ENCODE data around the gene SLC16A10. TPM values are rescaled to one million over a fixed set of nuclear protein-coding genes. Genes with fewer than 3 reads are reported as not detected.

Gene SLC16A10
- total and polyA plus RNA-seq, 2 of the 13 experiments (the other 11 are each of a cell fraction or from before 2014, with no cell fraction given) = 8.2 to 20.1 TPM

GRCh38 chr6:111105578-111105977 lies 18.3 kb downstream of the SLC16A10 start (continued):
- 0 out of 2 replicates have a peak, but pooled peaks have one; percentile 54 for TF ChIP-seq HMGXB3 (CRISPR knock-in tag; IDR thresholded peaks at IDR 0.05; ENCODE audit: borderline replicate concordance)
- peak; percentile 54 for TF ChIP-seq TFDP2 (CRISPR knock-in tag; IDR thresholded peaks at IDR 0.05)
- TF ChIP-seq ZBTB33 (CRISPR knock-in tag; IDR thresholded peaks at IDR 0.05) = peak; percentile 80
- TF ChIP-seq ARNTL (CRISPR knock-in tag; IDR thresholded peaks at IDR 0.05) = peak; percentile 79
- TF ChIP-seq JUN (CRISPR knock-in tag; IDR thresholded peaks at IDR 0.05) = peak; percentile 44; the same call in 1 of the 2 replicates
- no peak for TF ChIP-seq MLLT10 (CRISPR knock-in tag; IDR thresholded peaks at IDR 0.05)
- peak; percentile 66; the same call in 1 of the 2 replicates for TF ChIP-seq LCORL (IDR thresholded peaks at IDR 0.05)
- 0 out of 2 replicates have a peak, but pooled peaks have one; percentile 69 for TF ChIP-seq LCORL (CRISPR knock-in tag; IDR thresholded peaks at IDR 0.05)
- peak; percentile 76; the same call in 1 of the 2 replicates for TF ChIP-seq ZHX1 (CRISPR knock-in tag; IDR thresholded peaks at IDR 0.05; ENCODE audit: low read depth)
- TF ChIP-seq ZBTB7B (CRISPR knock-in tag; IDR thresholded peaks at IDR 0.05) = peak; percentile 65; the same call in 1 of the 2 replicates
- peak; percentile 40; the same call in 1 of the 2 replicates for TF ChIP-seq RAD21 (CRISPR knock-in tag; IDR thresholded peaks at IDR 0.05)
- TF ChIP-seq ZSCAN21 (CRISPR knock-in tag; IDR thresholded peaks at IDR 0.05; ENCODE audit: borderline replicate concordance) = peak; percentile 91
- peak; percentile 59; the same call in 1 of the 2 replicates for TF ChIP-seq CREM (IDR thresholded peaks at IDR 0.05)
- no peak for TF ChIP-seq CREM (CRISPR knock-in tag; IDR thresholded peaks at IDR 0.05)
- peak; percentile 95 for TF ChIP-seq FOXO1 (CRISPR knock-in tag; IDR thresholded peaks at IDR 0.05)
- peak; percentile 96 for TF ChIP-seq FOXA3 (CRISPR knock-in tag; IDR thresholded peaks at IDR 0.05)
- TF ChIP-seq MYNN (CRISPR knock-in tag; IDR thresholded peaks at IDR 0.05; ENCODE audit: low read depth) = no peak
- TF ChIP-seq TBL1XR1 (IDR thresholded peaks at IDR 0.05; ENCODE audit: borderline replicate concordance, low read length, partially characterized antibody) = peak; percentile 83
- TF ChIP-seq ERF (CRISPR knock-in tag; IDR thresholded peaks at IDR 0.05) = peak; percentile 86; the same call in 1 of the 2 replicates
- TF ChIP-seq ZNF83 (CRISPR knock-in tag; IDR thresholded peaks at IDR 0.05; ENCODE audit: borderline replicate concordance) = no peak
- no peak for TF ChIP-seq SP140L (CRISPR knock-in tag; IDR thresholded peaks at IDR 0.05; ENCODE audit: borderline replicate concordance)
- peak; percentile 57; the same call in 1 of the 2 replicates for TF ChIP-seq SP5 (CRISPR knock-in tag; IDR thresholded peaks at IDR 0.05; ENCODE audit: borderline replicate concordance, low read depth)
